Measurements from ENCODE around the gene MED4.

The MED4 gene

DNA sequence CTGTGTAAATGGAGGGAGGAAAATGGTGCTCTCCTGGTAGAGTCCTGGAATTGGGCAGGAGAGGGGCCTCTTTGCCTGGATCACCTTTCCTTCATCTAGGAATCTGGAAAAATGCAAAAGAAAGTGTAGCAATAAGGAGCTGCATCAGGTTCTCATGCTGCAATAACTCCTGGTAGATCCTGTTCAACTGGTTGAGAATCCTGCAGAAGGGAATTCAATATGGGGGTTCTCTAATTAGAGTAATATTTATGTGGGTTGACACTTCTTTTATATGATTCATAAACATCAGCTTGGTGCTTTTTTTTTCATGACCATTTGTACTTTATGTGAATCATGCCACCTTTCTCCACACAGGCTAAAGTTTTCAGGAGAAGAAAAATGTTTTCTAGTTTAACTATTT is 66.8 kb downstream of the MED4 start:
- DNase-seq: no peak
